HL-60 (cell line): ENCODE measurements around the gene DENND1A.

Experiments
- CTCF ChIP-seq: IDR thresholded peaks from one replicate; pipeline ENCODE4 v1.5.1; 2011; ENCODE audit warnings: low read length, control low read depth, inconsistent platforms; ENCODE audit not compliant: insufficient read depth
- POLR2AphosphoS5 ChIP-seq: IDR thresholded peaks from 2 replicates; pipeline ENCODE4 v1.6.1; 2012; ENCODE audit warnings: low read depth

DNA sequence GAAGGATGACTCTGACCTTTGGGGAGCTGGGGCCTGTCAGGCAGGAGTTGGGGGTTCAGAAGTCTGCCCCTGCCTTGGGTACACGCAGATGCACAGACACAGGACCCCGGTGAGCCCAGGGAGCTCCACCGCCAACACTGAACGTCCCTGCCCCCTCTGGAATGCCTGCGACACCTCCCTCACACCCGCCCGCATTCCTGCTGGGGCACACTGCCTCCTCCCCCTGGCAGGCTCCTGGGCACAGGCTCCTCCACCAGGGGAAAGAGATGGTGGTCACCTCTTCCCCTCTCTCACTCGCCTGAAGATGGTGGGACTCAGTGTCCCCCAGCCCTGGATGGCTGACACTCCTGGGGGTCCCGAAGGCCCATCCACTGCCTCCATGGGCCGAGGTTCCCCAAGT lies 561.9 kb downstream of the DENND1A start:
- TF ChIP-seq CTCF = no peak
- no peak for TF ChIP-seq POLR2AphosphoS5
